ENCODE results near the gene TOPORS. TPM values are rescaled to one million over a fixed set of nuclear protein-coding genes. Genes with fewer than 3 reads are reported as not detected.

Gene TOPORS
- total RNA-seq, 4 donors from 2014 or later: 19.5 to 23.4 (median 22.5) TPM

DNA sequence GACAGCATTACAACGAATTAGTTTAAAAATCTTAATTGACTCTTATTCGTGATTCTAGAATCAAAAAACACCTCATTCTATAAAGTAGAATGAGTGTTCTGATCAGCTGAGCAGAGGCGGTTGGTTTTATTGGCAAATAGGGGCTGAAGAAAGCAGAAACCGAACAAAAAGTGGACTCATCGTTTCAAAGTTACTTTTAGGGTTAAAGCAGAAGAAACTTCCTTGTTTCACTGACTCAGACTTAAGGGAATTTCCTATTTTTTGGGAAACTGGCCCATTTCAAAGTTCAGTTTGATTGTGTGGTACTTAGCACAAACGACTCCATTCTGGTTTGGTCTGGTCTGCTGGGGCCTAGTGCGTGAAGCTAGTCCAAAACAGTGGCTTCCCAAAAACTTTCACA is 21.4 kb upstream of the TOPORS start:
- Histone ChIP-seq H3K9me3 (no peaks in the 10 kb centered on the region), H3K4me3 (peak overlapping the region in 1 of 4 donors; percentile 94), H3K4me1 (peaks cover 0 to 34% (median 12%) of the 10 kb centered on the region in 4 donors), H3K36me3 (peaks cover 0 to 15% (median 0%) of the 10 kb centered on the region in 3 donors), H3K27ac (peak overlapping the region; percentile 88 to 97 (median 92)), H3K27me3 (no peaks in the 10 kb centered on the region)
- no peak for DNase-seq (ENCODE audit: low spot score in 2 of 2)
- 58 to 67% methylated on average over 7 of the region's 7 CpGs for WGBS, 2 donors
- TF ChIP-seq, protein P1, sequence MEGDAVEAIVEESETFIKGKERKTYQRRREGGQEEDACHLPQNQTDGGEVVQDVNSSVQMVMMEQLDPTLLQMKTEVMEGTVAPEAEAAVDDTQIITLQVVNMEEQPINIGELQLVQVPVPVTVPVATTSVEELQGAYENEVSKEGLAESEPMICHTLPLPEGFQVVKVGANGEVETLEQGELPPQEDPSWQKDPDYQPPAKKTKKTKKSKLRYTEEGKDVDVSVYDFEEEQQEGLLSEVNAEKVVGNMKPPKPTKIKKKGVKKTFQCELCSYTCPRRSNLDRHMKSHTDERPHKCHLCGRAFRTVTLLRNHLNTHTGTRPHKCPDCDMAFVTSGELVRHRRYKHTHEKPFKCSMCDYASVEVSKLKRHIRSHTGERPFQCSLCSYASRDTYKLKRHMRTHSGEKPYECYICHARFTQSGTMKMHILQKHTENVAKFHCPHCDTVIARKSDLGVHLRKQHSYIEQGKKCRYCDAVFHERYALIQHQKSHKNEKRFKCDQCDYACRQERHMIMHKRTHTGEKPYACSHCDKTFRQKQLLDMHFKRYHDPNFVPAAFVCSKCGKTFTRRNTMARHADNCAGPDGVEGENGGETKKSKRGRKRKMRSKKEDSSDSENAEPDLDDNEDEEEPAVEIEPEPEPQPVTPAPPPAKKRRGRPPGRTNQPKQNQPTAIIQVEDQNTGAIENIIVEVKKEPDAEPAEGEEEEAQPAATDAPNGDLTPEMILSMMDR (IDR thresholded peaks at IDR 0.05): no peak
- TF ChIP-seq EP300 (IDR thresholded peaks at IDR 0.05): no peak
- no peak for TF ChIP-seq POLR2A (IDR thresholded peaks at IDR 0.05)

DNA sequence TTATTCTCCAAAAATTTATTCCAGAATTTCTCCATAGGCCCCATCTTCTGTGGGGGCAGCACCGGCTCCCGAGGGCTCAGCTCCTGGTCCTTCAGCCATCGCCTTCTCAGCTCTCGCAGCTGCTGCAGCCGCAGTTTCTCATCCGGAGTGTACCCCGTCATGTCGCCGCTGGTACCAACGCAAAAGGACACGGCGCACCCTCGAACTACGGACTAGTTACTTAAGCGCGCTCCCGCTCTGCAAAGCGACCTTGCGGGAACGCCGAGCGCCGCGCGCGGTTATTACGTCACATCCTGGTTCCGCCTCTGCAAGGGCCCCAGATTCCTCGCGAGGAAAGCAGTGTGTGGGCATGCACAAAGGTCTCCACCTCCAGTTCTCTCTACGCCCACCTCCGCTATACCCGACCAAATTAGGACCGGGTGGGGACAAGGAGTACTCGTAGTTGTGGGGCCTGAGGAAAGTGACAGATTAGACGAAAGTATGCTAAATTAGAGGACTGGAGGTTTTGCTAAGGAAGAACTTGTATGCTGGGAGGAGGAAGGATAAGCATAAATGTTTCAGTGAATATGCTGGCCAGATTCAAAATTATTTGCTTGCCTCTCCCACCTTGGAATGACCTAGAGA is 20.6 kb upstream of the TOPORS start, which contains the start of gene NDUFB6:
NDUFB6 (minus strand) TSS at position 260 of the 624 bp plus-strand sequence; CDS start at position 161, 99 bp downstream.
- WGBS, 2 donors: 0 to 1% methylated on average over 24 to 35 of the region's 36 CpGs
- TF ChIP-seq EP300 (IDR thresholded peaks at IDR 0.05) (peak; percentile 62 to 94), POLR2A (IDR thresholded peaks at IDR 0.05) (peak; percentile 45 to 77)
- TF ChIP-seq, protein P1 (IDR thresholded peaks at IDR 0.05): no peak
- peak within 1 kb of the TSS; percentile 88 to 97 (median 92) for H3K27ac ChIP-seq

DNA sequence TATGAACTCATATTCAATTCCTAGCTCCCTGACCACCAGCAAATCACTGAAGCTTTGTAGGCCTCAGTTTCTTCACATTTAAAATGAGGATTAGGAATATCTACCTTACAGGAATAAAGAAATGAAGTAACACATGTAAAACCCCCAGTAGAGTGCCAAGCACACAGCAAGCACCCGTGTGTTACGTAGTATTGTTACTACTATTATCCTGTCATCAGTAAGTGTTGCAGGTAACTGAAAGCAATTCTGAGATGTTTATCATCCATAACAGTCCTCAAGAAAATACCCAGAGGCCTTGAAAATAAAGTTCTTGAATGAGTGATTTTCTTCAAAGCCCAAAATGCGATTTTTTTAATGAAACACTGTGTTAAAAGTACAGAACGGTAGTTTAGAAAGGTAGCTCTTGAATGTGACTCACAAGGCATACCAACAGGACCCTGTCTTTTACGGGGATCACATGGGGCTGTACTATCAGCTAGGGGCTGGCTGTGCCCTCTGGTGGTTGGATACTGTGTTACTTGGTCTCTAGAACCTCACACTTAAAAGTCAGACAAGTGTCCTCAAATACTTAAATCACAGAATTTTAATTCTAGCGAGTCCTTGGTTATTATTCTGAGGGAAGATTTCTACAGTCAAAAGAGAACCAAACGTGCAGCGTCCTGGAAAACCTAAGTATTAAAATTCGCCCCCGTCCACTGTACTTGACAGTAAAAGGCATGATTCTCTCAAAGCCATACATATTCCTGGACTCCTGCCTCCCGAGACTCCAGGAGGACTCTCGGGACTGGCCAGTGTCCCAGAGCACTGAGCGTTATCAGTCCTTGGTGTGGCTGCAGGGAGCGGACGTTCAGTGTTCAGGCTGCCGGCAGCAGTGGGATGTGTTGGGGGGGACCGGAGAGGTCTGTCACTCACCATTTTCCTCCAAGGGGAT is 19.8 kb upstream of the TOPORS start:
- 2 to 3% methylated on average over 17 of the region's 17 CpGs for WGBS, 2 donors
- H3K4me1 ChIP-seq: peaks cover 0 to 34% (median 12%) of the 10 kb centered on the region in 4 donors
- TF ChIP-seq EP300 (IDR thresholded peaks at IDR 0.05): no peak
- TF ChIP-seq, protein P1 (IDR thresholded peaks at IDR 0.05): peak; percentile 43 to 67 (median 49)
- no peak for TF ChIP-seq POLR2A (IDR thresholded peaks at IDR 0.05)
- peak overlapping the region; percentile 63 to 94 (median 77) for H3K4me3 ChIP-seq
- H3K9me3 ChIP-seq: no peaks in the 10 kb centered on the region
- peak in 1 of 2 donors; percentile 65 for DNase-seq (ENCODE audit: low spot score in 2 of 2)
- H3K36me3 ChIP-seq: peaks cover 0 to 28% (median 0%) of the 10 kb centered on the region in 3 donors
- H3K27me3 ChIP-seq: no peaks in the 10 kb centered on the region
- H3K27ac ChIP-seq: peak overlapping the region; percentile 88 to 97 (median 92)

More for the DNA sequence above, 20.6 kb upstream of the TOPORS start, which contains the start of gene NDUFB6:
- peaks cover 0 to 34% (median 12%) of the 10 kb centered on the region in 4 donors for H3K4me1 ChIP-seq
- peaks cover 0 to 21% (median 0%) of the 10 kb centered on the region in 3 donors for H3K36me3 ChIP-seq
- DNase-seq (ENCODE audit: low spot score in 2 of 2): peak; percentile 75 to 88
- H3K27me3 ChIP-seq: no peaks in the 10 kb centered on the region
- no peaks in the 10 kb centered on the region for H3K9me3 ChIP-seq
- H3K4me3 ChIP-seq: peak within 1 kb of the TSS; percentile 63 to 94 (median 77)

DNA sequence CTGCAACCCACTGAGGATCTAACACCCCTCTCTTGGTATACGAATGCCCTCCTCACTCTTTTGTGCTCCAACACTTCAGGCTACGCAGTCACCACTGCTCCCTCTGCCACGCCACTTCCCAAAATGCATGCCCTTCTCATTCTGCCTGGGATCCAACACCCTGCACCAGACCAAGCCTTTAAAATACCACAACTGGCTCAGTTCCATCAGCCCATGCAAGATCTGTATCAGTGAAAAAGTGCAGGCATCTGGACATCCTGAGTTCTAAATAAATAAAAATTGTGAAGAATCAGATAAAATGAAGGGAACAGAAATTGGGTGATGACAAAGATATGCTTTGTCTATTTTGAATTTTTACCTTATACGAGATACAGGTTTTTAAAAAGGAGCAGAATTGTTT is 17.9 kb upstream of the TOPORS start:
- TF ChIP-seq EP300 (IDR thresholded peaks at IDR 0.05) (no peak), POLR2A (IDR thresholded peaks at IDR 0.05) (no peak)
- TF ChIP-seq, protein P1 (IDR thresholded peaks at IDR 0.05): no peak
- 85 to 86% methylated on average over 4 of the region's 4 CpGs for WGBS, 2 donors
- no peaks in the 10 kb centered on the region for H3K27me3 ChIP-seq
- no peak overlapping the region for H3K4me3 ChIP-seq
- DNase-seq (ENCODE audit: low spot score in 2 of 2): no peak
- H3K4me1 ChIP-seq: peaks cover 0 to 34% (median 12%) of the 10 kb centered on the region in 4 donors
- H3K27ac ChIP-seq: no peak overlapping the region
- no peaks in the 10 kb centered on the region for H3K9me3 ChIP-seq
- peaks cover 0 to 48% (median 0%) of the 10 kb centered on the region in 3 donors for H3K36me3 ChIP-seq

Data from tibial nerve (tissue), 4 donors.